ENCODE results near the gene TRAPPC11.

DNA sequence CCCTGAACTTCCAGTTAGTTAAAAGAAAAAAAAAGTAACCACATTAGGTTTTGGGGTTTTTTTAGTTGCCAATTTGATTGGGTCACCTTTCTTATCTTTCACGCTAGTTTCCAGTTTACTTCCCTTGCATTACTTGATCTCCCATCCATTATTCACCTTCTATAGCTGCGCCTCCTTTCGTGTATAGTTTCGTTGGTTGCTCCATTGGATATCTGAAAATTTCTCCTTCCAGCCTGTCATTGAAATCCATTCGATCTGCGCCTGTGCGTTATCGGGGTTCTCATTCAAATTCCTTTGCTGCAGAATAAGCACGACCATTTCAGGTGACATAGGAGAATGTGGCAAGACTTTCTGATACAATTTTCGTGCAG is 764 bp downstream of the TRAPPC11 start:
- TF ChIP-seq REST (IDR thresholded peaks at IDR 0.05; ENCODE audit: insufficient read depth in 1 of 2, low read depth in 2 of 2, low read length in 1 of 2) (no peak), SIN3A (IDR thresholded peaks at IDR 0.05; ENCODE audit: borderline replicate concordance, insufficient read depth, low read depth, low read length) (no peak)
- TF ChIP-seq, protein P1, sequence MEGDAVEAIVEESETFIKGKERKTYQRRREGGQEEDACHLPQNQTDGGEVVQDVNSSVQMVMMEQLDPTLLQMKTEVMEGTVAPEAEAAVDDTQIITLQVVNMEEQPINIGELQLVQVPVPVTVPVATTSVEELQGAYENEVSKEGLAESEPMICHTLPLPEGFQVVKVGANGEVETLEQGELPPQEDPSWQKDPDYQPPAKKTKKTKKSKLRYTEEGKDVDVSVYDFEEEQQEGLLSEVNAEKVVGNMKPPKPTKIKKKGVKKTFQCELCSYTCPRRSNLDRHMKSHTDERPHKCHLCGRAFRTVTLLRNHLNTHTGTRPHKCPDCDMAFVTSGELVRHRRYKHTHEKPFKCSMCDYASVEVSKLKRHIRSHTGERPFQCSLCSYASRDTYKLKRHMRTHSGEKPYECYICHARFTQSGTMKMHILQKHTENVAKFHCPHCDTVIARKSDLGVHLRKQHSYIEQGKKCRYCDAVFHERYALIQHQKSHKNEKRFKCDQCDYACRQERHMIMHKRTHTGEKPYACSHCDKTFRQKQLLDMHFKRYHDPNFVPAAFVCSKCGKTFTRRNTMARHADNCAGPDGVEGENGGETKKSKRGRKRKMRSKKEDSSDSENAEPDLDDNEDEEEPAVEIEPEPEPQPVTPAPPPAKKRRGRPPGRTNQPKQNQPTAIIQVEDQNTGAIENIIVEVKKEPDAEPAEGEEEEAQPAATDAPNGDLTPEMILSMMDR (IDR thresholded peaks at IDR 0.05) = no peak

Measured in Panc1 (cell line).